Measurements from ENCODE around the gene TRIB2.

TRIB2 gene

DNA sequence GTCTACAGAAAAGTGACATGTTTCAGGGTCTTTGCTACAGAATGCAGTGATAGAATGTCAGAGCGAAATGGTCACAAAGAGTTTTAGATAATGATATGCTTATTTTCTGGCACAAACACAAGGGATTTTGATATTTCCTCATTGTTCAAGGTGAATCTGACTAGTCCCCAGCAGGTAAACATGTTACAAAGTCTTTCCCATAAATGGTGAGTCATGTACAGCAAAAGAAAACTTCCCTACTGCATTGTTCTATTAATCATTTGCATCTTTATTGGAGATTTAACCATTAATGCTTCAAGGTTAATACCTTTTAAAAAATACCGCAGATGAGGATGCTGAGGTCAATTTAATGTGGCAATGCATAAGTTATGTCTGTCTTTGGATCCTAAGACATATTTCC is 19.1 kb upstream of the TRIB2 start:
- DNase-seq (ENCODE audit: low read depth in 2 of 2, low spot score in 1 of 2), result no peak

DNA sequence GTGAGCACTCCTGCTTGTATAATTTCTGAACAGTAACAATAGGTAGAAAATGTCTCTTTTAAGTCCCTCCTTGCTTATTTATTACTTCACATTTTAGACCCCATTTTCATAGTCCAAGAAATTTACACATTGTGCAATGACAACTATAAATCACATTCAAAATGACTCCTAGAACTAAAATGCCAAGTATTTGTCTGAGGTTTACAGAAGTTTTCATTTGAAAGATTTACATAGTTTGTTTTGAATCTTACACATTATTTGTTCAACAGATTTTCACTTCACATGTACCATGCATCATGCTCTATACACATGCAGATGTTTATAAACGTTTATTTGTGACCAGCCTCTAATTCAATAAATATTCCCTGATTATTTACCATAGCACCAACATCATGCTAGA is 15.7 kb upstream of the TRIB2 start:
- no peak for DNase-seq (ENCODE audit: low read depth in 2 of 2, low spot score in 1 of 2)

DNA sequence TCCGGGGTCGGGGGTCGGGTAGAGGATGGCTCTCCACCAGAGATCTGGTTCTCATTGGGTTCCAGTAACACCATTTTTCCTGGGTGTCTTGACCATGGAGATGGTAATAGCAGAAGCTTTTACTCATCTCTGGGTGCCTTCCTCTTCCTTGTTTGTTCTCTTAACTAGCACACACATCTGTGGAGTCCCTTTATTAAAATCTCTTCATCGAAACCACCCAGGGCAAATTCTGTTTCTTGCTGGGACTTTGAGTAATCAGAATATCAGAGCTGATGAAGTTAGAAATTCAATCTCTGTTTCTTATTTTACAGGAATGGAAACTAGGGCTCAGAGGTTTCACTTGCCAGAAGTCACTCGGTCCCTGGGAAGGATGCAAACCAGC is 15.0 kb upstream of the TRIB2 start:
- no peak for DNase-seq (ENCODE audit: low read depth in 2 of 2, low spot score in 1 of 2)

DNA sequence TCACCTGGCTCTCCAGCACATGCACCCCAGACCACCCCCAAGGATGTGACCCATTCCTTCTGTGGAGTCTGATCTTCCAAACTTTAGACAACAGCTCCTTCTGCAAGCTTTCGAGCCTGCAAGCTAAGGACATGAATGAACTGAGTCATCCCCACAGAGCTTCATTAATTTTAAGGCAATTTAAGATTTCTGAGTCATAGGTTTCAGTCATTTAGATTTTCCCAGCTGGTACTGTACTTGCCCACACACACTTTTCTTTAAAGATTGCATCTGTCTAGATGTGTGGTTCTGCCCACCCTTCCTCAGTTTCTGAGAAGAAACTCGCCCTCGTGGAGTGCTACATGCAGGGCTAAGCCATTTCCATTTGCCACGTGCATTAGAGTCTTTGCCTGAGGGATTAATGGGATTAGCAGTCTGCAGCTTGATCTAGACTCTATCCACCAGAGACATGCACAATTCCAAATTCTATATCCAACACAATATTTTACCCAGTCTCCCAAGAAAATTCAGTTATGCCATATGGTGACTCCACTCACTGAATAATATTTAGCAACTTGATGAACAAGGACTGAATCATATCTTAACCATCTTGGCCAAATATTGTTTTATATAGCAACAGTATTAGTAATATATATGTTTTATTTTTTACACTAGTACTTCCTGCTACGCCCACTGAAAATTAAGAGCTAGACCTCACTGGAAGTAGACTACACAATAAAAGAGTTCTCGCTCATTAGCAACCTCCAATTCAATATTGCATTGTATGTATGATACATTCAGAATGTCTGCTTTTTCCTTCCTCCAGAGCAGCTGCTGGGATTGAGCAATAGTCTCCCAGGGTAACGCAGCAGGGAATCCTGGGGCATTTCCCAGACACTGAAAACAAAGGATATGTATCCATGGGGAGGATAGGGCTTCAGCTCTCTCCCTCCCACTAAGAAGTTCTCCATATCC is 14.3 kb upstream of the TRIB2 start:
- no peak for DNase-seq (ENCODE audit: low read depth in 2 of 2, low spot score in 1 of 2)

DNA sequence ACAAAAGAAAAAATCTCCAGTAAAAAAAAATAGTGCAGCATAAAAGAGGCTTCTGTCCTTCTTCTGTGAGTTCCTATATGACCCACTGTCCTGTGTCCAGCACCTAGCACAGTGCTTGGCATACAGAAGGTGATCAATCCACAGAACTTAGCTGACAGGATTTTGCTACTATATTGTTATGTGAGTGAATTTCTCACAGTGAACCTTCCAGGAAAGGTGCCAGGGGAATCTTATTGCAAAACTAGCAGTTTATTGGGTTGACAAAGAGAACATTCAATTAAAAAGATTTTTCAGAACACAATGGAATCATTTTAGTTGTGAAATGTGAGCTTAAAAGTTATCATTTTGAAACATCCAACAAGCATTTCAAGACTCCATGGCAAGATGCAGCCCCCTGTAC is 12.4 kb upstream of the TRIB2 start:
- DNase-seq (ENCODE audit: low read depth in 2 of 2, low spot score in 1 of 2), result no peak

DNA sequence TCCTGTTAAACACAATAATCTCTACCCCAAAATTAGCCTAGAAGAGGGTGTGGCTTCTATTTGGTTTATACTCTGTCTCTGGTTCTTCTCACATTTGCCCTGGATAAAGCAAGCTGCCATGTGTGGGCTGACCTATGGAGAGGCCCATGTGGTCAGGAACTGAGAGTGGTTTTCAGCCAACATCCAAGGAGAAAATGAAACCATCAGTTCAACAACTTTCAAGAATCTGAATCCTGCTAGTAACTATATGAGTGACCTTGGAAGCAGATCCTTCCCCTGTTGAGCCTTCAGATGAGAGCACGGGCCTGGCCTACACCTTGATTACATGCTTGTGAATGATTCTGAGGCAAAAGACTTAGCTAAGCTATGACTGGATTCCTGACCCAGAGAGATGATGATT is 11.5 kb upstream of the TRIB2 start:
- DNase-seq (ENCODE audit: low read depth in 2 of 2, low spot score in 1 of 2), result no peak

DNA sequence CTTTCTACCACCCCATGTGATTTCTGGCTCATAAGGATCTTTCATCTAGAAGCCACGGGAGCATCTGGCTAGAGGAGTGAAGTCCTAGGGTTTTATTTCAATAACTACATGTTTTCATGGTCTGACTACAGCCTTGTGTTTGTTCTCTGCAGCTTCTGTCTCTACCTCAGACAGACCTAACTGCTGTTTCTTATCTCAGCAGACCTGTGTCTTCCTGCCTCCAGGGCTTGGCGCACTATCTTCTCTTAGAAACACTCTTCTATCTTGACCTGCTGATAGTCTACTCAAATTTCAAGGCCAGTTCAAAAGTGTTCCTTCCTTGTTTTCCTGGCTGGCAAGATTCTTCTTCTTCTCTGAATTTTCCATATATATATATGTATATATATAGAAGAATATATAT is 11.0 kb upstream of the TRIB2 start:
- DNase-seq (ENCODE audit: low read depth in 2 of 2, low spot score in 1 of 2), result no peak

DNA sequence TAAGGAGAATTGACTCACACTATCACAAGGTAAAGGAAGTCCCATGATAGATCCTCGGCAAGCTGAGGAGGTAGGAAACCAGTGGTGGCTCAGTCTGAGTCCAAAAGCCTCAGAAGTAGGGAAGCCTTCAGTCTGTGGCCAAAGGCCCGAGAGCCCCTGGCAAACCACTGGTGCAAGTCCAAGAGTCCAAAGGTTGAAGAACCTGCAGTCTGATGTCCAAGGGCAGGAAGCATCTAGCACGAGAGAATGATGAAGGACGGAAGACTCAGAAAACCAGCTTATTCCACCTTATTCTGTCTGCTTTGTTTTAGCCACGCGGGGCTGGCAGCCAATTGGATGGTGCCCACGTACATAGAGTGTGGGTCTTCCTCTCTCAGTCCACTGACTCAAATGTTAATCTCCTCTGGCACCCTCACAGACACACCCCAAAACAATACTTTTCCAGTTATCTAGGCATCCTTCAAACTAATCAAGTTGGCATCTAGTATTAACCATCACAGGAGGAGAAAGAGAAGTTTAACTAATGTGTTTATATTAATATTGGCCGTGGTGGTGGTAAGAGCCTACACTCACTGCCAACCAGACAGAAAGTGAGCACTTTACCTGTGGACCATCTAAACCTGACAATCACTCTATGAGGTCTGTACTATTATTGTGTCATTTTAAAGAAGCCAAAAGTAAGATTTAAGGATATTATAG is 8.1 kb upstream of the TRIB2 start:
- no peak for DNase-seq (ENCODE audit: low read depth in 2 of 2, low spot score in 1 of 2)

DNA sequence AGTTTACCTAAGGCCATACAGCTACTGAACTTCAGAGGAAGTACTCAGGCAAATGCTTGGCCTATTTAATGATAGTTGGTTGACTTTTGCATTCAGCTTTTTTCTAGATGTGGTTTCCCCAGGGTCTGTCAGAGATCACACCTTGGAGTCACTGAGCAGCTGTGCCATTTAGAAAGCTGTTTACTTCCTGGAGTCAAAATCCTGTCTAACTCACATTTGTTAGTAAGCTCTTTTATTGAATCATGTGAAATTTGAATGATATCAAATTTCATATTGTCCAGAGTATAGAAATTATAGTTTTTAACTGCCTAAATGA is 7.6 kb upstream of the TRIB2 start:
- DNase-seq (ENCODE audit: low read depth in 2 of 2, low spot score in 1 of 2), result no peak

DNA sequence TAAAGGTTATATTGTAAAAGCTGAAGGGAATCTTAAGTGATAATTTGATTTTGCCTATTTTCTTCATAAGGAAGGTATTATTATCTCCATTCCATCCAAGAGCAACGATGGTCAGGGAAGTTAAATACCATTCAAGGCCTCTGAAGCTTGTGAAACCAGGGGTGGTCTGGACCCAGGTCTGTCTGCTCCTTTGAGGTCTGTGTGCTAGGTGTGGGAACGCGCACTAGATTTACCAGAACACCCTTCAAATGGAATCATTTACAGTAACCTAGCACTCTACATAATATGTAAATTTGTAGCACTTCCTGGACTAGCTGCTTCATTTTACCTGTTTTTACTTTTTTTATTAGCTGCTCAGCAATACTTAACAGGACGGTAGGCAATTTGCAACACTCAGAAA is 6.4 kb upstream of the TRIB2 start:
- DNase-seq (ENCODE audit: low read depth in 2 of 2, low spot score in 1 of 2), result no peak

DNA sequence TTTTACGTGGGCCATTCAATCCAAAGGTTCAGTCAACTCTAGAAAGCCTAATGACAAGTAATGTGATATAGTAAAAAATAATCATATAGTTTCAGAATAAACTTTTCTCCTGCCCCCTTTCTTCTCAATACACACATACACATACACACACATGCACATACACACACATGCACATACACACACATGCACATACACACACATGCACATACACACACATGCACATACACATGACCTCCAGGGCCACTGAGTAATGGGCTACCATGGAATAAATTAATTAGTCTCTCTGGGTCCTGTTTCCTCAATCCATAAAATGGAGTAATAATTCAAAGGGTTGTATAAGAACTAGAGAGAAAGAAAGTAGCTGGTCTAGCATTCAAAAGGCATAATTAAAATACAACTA is 5.4 kb upstream of the TRIB2 start:
- DNase-seq (ENCODE audit: low read depth in 2 of 2, low spot score in 1 of 2), result no peak

DNA sequence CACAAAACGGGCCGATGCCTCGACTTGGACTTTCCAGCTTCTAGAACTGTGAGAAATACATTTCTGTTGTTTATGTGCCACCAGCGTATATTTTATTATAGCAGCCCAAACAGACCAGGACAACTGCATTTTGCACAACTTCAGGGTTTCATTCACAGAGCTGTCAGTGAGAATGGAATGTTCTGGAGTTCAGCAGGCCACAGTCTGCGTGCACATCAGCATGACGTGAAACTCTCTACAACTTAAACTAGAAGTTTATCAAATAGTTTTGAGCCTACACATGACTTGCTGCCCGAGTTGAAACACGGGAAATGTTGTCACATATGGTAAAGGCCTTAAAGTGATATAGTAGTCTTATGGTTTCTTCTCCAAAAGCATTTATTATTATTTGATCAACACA is 3.9 kb upstream of the TRIB2 start:
- DNase-seq (ENCODE audit: low read depth in 2 of 2, low spot score in 1 of 2), result no peak

DNA sequence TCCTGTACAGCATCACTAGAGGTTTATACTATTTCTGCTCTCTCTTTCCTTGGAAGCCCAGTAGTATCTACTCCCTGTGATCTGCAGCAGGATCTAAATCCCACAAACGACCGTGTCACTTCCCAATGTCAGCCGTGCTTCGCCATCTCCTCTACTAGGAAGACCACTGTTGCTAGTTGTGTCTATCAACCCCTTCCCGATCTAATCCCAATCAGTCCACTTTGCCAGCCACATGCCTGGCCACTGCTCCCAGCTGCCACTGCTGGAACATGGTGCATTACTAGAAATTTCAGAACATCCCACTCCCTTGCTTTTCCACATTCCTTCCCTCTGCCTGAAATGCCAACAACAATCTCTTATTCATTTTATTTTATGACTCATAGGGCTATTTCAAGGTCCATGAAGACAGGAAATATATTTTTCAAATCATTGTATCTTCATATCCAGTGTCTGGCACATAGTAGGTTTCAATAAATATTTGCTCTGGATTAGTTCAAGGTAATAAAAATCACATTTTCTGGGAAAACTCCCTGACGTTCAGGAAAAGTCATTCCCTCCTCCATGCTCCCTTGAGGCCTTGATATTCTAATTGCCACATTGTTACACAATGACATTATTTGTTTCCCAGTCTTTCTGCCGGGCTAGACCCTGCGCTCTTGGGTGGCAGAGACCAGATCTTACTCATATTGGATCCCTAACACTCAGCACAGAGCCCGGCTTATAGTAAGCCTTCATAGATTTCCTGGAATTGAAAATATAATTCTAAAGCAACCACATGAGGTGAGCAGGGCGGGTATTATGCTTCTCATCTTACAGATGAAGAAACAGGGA is 2.1 kb upstream of the TRIB2 start:
- no peak for DNase-seq (ENCODE audit: low read depth in 2 of 2, low spot score in 1 of 2)

DNA sequence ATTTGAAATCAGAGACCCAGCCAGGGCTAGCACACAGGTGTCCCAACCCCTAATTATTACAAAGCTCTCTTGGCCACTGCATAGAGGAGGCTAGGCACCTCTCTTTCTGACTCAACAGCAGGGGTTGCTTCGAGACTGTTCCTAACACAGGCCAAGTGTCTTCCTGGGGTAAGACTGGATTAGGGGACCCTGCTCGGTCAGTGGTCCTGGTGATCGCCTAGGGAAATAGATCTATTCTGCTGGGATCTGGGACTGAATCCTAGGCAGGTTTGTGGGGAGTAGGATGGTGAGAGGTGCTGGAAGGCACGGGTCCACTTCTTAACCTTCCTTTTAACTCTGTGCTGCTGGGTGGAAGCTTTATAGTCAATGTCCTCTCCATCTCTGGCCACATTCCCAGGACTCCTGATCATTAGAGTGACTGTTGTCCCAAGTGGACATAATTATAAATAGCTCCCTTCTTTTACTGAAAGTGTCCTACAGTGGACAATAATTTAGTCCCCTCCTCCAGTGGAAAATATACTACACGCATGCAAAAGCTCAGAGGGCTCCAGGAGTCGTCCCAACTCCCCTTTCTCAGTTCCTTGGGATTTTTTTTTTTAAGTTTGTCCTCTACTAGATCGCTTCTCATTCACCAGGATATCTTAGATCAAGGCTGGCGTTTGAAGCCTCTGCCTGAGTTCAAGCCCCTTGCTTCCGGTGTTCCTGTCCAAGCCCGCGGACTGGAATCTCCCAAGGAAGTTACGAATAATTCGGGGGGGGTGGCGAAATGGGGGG is 1.3 kb upstream of the TRIB2 start:
- DNase-seq (ENCODE audit: low read depth in 2 of 2, low spot score in 1 of 2), result no peak

DNA sequence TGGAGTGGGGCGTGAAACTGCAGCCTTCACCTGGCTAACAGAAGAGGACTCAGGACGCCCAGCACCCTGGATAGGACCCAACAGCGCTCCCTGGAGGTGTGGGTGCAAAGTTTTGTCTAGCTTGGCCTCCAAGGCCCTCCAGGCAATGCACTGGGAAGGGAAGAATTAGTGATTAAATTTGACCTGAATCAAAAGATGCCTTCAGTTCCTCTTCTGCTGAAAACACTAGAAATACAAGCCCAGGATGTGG is 779 bp upstream of the TRIB2 start:
- peak; percentile 66 to 73 for DNase-seq (ENCODE audit: low read depth in 2 of 2, low spot score in 1 of 2)

DNA sequence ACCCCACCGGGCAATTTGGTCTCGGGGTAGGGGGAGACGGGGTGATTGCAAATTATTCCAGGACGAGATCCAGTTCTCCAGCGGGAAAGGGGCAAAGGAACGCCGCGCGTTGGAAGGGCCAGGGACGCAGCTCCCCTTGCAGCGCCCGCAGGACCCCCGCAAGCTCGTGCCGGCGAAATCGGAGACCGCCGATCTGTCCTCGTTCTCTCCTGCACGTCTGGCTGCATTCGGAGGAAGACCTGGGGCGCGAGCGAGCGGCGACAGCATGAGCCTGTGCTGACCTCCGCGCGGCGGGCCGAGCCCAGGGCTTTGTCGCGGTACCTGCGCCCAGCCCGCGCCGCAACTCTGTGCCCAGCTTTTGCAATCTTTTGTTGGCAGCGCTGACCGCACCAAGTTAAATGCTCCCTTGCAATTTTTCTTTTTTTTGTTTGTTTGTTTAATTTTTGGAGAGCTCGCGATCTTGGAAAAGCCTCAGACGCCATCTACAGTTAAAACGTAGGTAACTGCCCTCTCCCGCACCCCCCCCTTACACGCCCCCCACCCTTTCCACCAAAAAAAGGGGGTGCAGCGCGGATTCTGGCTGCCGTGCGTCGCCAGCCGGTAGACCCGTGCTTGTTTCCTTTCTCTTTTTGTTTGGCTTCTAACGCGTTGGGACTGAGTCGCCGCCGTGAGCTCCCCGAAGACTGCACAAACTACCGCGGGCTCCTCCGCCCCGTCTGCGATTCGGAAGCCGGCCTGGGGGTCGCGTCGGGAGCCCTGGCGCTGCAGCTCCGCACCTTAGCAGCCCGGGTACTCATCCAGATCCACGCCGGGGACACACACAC is 667 bp downstream of the TRIB2 start:
- DNase-seq (ENCODE audit: low read depth in 2 of 2, low spot score in 1 of 2), result peak in 1 of 2 donors; percentile 21

DNA sequence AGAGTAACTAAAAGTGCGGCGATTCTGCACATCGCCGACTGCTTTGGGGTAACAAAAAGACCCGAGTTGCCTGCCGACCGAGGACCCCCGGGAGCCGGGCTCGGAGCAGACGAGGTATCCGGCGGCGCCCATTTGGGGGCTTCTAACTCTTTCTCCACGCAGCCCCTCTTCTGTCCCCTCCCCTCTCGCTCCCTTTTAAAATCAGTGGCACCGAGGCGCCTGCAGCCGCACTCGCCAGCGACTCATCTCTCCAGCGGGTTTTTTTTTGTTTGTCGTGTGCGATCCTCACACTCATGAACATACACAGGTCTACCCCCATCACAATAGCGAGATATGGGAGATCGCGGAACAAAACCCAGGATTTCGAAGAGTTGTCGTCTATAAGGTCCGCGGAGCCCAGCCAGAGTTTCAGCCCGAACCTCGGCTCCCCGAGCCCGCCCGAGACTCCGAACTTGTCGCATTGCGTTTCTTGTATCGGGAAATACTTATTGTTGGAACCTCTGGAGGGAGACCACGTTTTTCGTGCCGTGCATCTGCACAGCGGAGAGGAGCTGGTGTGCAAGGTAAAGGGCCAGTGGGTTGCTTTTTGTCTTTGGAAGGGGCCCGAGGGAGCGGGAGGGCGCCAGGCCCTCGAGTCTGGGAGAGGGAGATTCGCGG is 1.4 kb downstream of the TRIB2 start:
- no peak for DNase-seq (ENCODE audit: low read depth in 2 of 2, low spot score in 1 of 2)

DNA sequence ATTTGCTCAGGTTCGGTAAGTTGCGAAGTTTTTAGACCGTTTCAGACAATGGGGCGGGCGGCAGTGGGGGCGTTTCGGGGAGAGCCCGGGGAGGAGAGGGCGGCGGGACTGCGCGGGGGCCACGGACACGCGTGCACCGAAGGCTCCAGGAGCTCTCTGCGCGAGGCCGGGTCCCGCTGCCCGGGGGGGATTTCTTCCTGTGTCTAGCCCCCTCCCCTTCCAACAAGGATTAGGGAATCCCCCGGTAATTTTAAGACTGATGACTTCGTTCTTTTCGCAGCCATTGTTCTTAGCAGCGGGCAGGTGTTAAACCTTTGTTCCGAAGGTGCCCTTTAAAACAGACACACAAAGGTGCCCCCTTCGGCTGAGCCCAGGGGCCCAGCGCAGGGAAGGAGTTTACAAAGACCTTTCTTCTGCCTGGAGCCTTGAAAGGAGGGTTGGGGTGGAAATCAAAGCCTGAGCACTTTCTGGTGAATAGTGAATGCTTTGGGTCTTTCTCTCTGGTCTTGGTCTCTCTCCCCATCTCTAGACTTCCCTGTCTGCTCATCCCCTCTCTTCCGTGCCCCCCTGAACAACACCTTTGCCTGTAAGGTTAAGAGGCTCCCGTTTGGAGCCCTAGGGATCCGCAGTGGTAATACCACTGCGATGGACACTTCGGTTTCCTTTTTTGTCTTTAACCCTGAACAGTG is 2.1 kb downstream of the TRIB2 start:
- DNase-seq (ENCODE audit: low read depth in 2 of 2, low spot score in 1 of 2), result peak in 1 of 2 donors; percentile 17
